ENCODE data around the gene CCDC138. TPM values are rescaled to one million over a fixed set of nuclear protein-coding genes. Genes with fewer than 3 reads are reported as not detected.

CCDC138 gene
- total RNA-seq, 1 donor from 2014 or later: 2.9 TPM

DNA sequence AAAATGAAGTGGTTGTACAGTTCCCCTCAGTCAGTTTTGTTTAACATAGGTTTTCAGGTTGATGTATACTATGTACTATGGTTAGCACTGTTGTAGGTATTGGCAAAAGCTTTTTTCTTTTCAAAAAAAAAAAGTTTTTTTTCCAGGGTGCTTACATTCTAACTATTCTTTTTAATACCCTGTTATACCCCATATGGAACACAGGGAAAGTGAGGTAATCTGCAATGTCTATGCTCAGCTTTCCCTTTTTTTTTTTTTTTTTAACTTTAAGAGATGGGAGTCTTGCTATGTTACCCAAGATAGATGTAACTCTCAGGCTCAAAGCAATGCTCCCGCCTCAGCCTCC is 590 bp upstream of the CCDC138 start:
- ATAC-seq (no peak), DNase-seq (no peak)
- peaks cover 36% of the 10 kb centered on the region for H3K36me3 ChIP-seq
- TF ChIP-seq, protein P1, sequence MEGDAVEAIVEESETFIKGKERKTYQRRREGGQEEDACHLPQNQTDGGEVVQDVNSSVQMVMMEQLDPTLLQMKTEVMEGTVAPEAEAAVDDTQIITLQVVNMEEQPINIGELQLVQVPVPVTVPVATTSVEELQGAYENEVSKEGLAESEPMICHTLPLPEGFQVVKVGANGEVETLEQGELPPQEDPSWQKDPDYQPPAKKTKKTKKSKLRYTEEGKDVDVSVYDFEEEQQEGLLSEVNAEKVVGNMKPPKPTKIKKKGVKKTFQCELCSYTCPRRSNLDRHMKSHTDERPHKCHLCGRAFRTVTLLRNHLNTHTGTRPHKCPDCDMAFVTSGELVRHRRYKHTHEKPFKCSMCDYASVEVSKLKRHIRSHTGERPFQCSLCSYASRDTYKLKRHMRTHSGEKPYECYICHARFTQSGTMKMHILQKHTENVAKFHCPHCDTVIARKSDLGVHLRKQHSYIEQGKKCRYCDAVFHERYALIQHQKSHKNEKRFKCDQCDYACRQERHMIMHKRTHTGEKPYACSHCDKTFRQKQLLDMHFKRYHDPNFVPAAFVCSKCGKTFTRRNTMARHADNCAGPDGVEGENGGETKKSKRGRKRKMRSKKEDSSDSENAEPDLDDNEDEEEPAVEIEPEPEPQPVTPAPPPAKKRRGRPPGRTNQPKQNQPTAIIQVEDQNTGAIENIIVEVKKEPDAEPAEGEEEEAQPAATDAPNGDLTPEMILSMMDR (IDR thresholded peaks at IDR 0.05): no peak
- no peaks in the 10 kb centered on the region for H3K27me3 ChIP-seq
- intact Hi-C loops (cut with DNase I): no loop called here
- H3K27ac ChIP-seq: peak overlapping the region; percentile 58
- H3K4me3 ChIP-seq: peak overlapping the region; percentile 65
- H3K4me1 ChIP-seq: peaks cover 3% of the 10 kb centered on the region
- no peaks in the 10 kb centered on the region for H3K9me3 ChIP-seq

DNA sequence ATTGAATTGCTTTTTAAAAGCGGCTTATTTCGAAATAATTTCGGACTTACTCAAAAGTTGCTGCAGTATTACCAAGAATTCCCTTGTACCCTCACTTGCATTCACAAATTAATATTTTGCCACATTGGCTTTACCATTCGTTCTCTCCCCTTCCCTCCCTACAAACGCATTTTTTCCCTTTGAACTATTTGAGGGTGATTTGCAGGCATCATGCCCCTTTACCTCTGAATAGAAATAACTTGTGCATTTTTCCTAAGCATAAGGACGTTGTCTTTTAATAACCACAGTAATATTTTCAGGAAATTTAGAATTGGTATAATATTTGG is 608 bp downstream of the CCDC138 start:
- intact Hi-C loops (cut with DNase I): no loop called here
- ATAC-seq (no peak), DNase-seq (no peak)
- Histone ChIP-seq H3K36me3 (peaks cover 24% of the 10 kb centered on the region), H3K27me3 (no peaks in the 10 kb centered on the region), H3K4me1 (peaks cover 3% of the 10 kb centered on the region), H3K27ac (peak overlapping the region; percentile 58), H3K9me3 (no peaks in the 10 kb centered on the region), H3K4me3 (peak overlapping the region; percentile 65)
- TF ChIP-seq, protein P1 (IDR thresholded peaks at IDR 0.05): no peak

DNA sequence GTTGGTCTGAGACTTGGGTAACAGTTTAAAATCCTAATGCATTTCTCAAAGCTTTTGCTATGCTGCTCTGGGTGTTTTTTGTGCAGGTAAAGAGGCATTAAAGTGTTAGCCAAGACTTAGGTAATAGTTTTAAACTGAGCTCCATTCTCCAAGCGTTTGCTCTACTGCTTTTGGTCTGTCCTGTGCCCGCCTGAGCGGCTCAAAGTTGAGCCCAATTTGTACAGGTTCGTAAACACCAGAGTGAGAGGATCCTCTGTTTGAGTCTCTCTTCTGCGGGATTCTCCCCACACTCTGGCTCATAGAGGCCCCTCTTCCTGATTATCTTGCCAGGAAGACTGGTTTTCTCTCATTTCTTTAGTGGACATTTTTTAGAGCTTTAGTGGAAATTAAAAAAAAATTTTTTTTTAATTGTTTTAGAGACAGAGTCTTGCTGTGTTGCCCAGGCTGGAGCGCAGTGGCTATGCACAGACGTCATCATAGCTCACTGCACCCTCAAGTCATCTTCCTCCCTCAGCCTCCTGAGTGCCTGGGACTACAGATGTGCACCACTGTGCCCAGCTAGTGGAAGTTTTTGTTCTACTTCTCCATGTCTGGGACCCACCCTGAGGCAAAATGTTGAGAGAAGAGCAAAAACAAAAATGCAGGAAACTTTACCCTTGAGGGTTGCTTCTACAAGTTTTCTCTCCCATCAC is 16.6 kb downstream of the CCDC138 start:
- no peak overlapping the region for H3K27ac ChIP-seq
- no peaks in the 10 kb centered on the region for H3K27me3 ChIP-seq
- TF ChIP-seq, protein P1 (IDR thresholded peaks at IDR 0.05): no peak
- H3K4me3 ChIP-seq: no peak overlapping the region
- H3K4me1 ChIP-seq: no peaks in the 10 kb centered on the region
- no peaks in the 10 kb centered on the region for H3K36me3 ChIP-seq
- DNase-seq (no peak), ATAC-seq (no peak)
- intact Hi-C loops (cut with DNase I): no loop called here
- H3K9me3 ChIP-seq: no peaks in the 10 kb centered on the region

DNA sequence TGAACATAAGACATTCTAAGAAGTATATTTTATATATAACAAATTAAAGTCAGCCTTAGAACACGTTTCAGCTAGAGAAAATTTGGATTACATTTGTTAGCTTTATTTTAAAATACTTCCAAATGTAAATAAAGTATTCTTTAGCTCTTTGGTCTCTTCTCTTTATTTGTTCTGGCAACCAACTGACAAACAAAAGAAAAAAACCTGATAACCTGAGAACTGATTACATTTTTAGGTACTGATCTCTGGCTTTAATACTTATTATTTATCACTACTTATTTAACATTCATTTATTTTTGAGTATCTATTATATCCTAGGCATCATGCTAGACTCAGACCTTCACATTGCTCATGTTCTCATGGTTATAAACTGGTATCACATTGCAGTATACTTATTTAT is 18.5 kb downstream of the CCDC138 start:
- H3K36me3 ChIP-seq: no peaks in the 10 kb centered on the region
- no peaks in the 10 kb centered on the region for H3K27me3 ChIP-seq
- H3K9me3 ChIP-seq: no peaks in the 10 kb centered on the region
- H3K27ac ChIP-seq: no peak overlapping the region
- intact Hi-C loops (cut with DNase I): no loop called here
- no peak overlapping the region for H3K4me3 ChIP-seq
- TF ChIP-seq, protein P1 (IDR thresholded peaks at IDR 0.05): no peak
- ATAC-seq (no peak), DNase-seq (no peak)
- H3K4me1 ChIP-seq: no peaks in the 10 kb centered on the region

DNA sequence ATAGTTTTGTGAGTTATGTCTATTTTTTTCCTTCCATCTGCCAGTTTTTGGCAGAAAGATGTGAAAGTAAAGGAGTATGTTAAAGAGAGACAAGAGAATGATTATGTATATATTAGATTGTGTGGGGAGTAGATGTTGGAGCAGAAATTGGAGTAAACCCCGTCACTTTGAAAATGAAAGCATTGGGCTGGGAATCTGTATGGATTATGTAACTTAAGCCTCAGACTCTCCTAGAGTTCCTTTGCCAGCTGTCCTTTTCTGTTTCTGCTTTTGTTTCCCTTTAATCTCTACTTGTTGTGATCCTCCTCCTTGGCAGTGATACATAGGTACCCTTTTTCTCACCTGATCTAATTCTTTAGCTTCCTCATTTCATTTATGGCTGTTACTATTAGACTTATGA is 19.2 kb downstream of the CCDC138 start:
- no peak for DNase-seq
- Histone ChIP-seq H3K4me1 (no peaks in the 10 kb centered on the region), H3K27ac (no peak overlapping the region), H3K9me3 (no peaks in the 10 kb centered on the region), H3K4me3 (no peak overlapping the region), H3K27me3 (no peaks in the 10 kb centered on the region), H3K36me3 (no peaks in the 10 kb centered on the region)
- no peak for ATAC-seq
- intact Hi-C loops (cut with DNase I): no loop called here
- TF ChIP-seq, protein P1 (IDR thresholded peaks at IDR 0.05): no peak

All from upper lobe of right lung (tissue), 1 donor.